HepG2 (cell line): ENCODE data around the gene NCKIPSD. TPM values are rescaled to one million over a fixed set of nuclear protein-coding genes. Genes with fewer than 3 reads are reported as not detected.

Source experiments
- ARNTL ChIP-seq: sonication (generic); formaldehyde crosslinking; IDR thresholded peaks from 2 replicates; pipeline ENCODE4 v1.4.0; 2020; ENCODE audit warnings: mild to moderate bottlenecking, missing genetic modification reagents
- BCL6 ChIP-seq: IDR thresholded peaks from 2 replicates; pipeline ENCODE4 v1.6.1; 2016; ENCODE audit warnings: missing genetic modification reagents, missing compliant biosample characterization
- ETS1 ChIP-seq: sonication (generic); formaldehyde crosslinking; IDR thresholded peaks from 2 replicates; pipeline ENCODE4 v1.4.0; 2020; ENCODE audit warnings: missing genetic modification reagents
- KAT8 ChIP-seq: IDR thresholded peaks from 2 replicates; pipeline ENCODE4 v1.6.1; 2016; ENCODE audit warnings: missing genetic modification reagents, missing compliant biosample characterization
- TGIF2 ChIP-seq: IDR thresholded peaks from 2 replicates; pipeline ENCODE4 v1.6.1; 2016; ENCODE audit warnings: control low read depth, missing compliant biosample characterization
- ZBTB21 ChIP-seq: sonication (generic); formaldehyde crosslinking; IDR thresholded peaks from 2 replicates; pipeline ENCODE4 v1.4.0; 2020; ENCODE audit warnings: missing genetic modification reagents
- ZBTB38 ChIP-seq: sonication (generic); formaldehyde crosslinking; IDR thresholded peaks from 2 replicates; pipeline ENCODE4 v1.5.1; 2020; ENCODE audit warnings: mild to moderate bottlenecking, missing genetic modification reagents
- ZBTB44 ChIP-seq: sonication (generic); formaldehyde crosslinking; IDR thresholded peaks from 2 replicates; pipeline ENCODE4 v1.4.0; 2020; ENCODE audit warnings: missing genetic modification reagents
- ZMYM4 ChIP-seq: sonication (generic); formaldehyde crosslinking; IDR thresholded peaks from 2 replicates; pipeline ENCODE4 v1.8.1; 2023; ENCODE audit warnings: mild to moderate bottlenecking, missing genetic modification reagents
- ZNF501 ChIP-seq: sonication (generic); formaldehyde crosslinking; IDR thresholded peaks from 2 replicates; pipeline ENCODE4 v1.5.1; 2020; ENCODE audit warnings: mild to moderate bottlenecking, moderate library complexity, missing genetic modification reagents
- ZNF660 ChIP-seq: sonication (generic); formaldehyde crosslinking; IDR thresholded peaks from 2 replicates; pipeline ENCODE4 v1.5.1; 2020; ENCODE audit warnings: mild to moderate bottlenecking, low read depth, missing genetic modification reagents, borderline replicate concordance
- ZNF691 ChIP-seq: sonication (generic); formaldehyde crosslinking; IDR thresholded peaks from 2 replicates; pipeline ENCODE4 v1.4.0; 2020; ENCODE audit warnings: missing genetic modification reagents, low read depth, mild to moderate bottlenecking, borderline replicate concordance
- ZNF792 ChIP-seq: IDR thresholded peaks from 2 replicates; pipeline ENCODE4 v1.6.1; 2016
- ZSCAN22 ChIP-seq: sonication (generic); formaldehyde crosslinking; IDR thresholded peaks from 2 replicates; pipeline ENCODE4 v1.4.0; 2020; ENCODE audit warnings: mild to moderate bottlenecking, missing genetic modification reagents
- polyA plus RNA-seq, 8 experiments: library from polyadenylated mRNA; depleted of rRNA in 3 of 8; stranded (reverse) in 7 of 8; unstranded in 1 of 8; fragments of >200 nt; fragmentation: Illumina TruSeq in 4 of 8; extraction: Trizol in 4 of 8; gene quantifications; 2 replicates each; pipeline versions ENCODE4 v1.2.1 to v1.2.3, GENCODE V29; 2011 to 2016; ENCODE audit warnings: low read depth in 4 of 8, missing spikeins in 1 of 8, mixed read lengths in 1 of 8; ENCODE audit not compliant: insufficient read depth in 1 of 8
- total RNA-seq, 5 experiments: library from RNA; depleted of rRNA; stranded (reverse); fragments of >200 nt; fragmentation: Illumina TruSeq; extraction: Trizol; gene quantifications; 2 replicates each; pipeline ENCODE4 v1.2.3, GENCODE V29; 2016; ENCODE audit warnings: low read depth in 1 of 5
- TF ChIP-seq, protein P1 (sequence below): sonication (generic); formaldehyde crosslinking; IDR thresholded peaks from 2 replicates; pipeline ENCODE4 v1.5.0; 2020; ENCODE audit warnings: mild to moderate bottlenecking, missing genetic modification reagents
- TF ChIP-seq, protein P2 (sequence below): sonication (generic); formaldehyde crosslinking; IDR thresholded peaks from 2 replicates; pipeline ENCODE4 v1.9.0; 2021; ENCODE audit warnings: mild to moderate bottlenecking, missing genetic modification reagents

The NCKIPSD gene
- total and polyA plus RNA-seq, 2 of the 13 experiments (the other 11 are each of a cell fraction or from before 2014, with no cell fraction given): 13.5 to 35.2 TPM

GRCh38 chr3:48635222-48636021 lies 50.3 kb downstream of the NCKIPSD start, which contains the start of gene SLC26A6 (continued):
- TF ChIP-seq, protein P1, sequence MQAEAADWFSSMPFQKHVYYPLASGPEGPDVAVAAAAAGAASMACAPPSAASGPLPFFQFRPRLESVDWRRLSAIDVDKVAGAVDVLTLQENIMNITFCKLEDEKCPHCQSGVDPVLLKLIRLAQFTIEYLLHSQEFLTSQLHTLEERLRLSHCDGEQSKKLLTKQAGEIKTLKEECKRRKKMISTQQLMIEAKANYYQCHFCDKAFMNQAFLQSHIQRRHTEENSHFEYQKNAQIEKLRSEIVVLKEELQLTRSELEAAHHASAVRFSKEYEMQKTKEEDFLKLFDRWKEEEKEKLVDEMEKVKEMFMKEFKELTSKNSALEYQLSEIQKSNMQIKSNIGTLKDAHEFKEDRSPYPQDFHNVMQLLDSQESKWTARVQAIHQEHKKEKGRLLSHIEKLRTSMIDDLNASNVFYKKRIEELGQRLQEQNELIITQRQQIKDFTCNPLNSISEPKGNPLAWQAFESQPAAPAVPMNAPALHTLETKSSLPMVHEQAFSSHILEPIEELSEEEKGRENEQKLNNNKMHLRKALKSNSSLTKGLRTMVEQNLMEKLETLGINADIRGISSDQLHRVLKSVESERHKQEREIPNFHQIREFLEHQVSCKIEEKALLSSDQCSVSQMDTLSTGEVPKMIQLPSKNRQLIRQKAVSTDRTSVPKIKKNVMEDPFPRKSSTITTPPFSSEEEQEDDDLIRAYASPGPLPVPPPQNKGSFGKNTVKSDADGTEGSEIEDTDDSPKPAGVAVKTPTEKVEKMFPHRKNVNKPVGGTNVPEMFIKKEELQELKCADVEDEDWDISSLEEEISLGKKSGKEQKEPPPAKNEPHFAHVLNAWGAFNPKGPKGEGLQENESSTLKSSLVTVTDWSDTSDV (CRISPR knock-in tag): peak; percentile 31; the same call in 1 of the 2 replicates
- TF ChIP-seq ZBTB44 (CRISPR knock-in tag): no peak
- TF ChIP-seq BCL6 (CRISPR knock-in tag): peak; percentile 33
- 0 out of 2 replicates have a peak, but pooled peaks have one; percentile 60 for TF ChIP-seq ETS1 (CRISPR knock-in tag)
- no peak for TF ChIP-seq TGIF2
- TF ChIP-seq ZNF660: no peak
- TF ChIP-seq ZNF691: peak; percentile 89
- TF ChIP-seq ZMYM4 (CRISPR knock-in tag): peak; percentile 79
- TF ChIP-seq ZSCAN22 (CRISPR knock-in tag): no peak
- TF ChIP-seq, protein P2, sequence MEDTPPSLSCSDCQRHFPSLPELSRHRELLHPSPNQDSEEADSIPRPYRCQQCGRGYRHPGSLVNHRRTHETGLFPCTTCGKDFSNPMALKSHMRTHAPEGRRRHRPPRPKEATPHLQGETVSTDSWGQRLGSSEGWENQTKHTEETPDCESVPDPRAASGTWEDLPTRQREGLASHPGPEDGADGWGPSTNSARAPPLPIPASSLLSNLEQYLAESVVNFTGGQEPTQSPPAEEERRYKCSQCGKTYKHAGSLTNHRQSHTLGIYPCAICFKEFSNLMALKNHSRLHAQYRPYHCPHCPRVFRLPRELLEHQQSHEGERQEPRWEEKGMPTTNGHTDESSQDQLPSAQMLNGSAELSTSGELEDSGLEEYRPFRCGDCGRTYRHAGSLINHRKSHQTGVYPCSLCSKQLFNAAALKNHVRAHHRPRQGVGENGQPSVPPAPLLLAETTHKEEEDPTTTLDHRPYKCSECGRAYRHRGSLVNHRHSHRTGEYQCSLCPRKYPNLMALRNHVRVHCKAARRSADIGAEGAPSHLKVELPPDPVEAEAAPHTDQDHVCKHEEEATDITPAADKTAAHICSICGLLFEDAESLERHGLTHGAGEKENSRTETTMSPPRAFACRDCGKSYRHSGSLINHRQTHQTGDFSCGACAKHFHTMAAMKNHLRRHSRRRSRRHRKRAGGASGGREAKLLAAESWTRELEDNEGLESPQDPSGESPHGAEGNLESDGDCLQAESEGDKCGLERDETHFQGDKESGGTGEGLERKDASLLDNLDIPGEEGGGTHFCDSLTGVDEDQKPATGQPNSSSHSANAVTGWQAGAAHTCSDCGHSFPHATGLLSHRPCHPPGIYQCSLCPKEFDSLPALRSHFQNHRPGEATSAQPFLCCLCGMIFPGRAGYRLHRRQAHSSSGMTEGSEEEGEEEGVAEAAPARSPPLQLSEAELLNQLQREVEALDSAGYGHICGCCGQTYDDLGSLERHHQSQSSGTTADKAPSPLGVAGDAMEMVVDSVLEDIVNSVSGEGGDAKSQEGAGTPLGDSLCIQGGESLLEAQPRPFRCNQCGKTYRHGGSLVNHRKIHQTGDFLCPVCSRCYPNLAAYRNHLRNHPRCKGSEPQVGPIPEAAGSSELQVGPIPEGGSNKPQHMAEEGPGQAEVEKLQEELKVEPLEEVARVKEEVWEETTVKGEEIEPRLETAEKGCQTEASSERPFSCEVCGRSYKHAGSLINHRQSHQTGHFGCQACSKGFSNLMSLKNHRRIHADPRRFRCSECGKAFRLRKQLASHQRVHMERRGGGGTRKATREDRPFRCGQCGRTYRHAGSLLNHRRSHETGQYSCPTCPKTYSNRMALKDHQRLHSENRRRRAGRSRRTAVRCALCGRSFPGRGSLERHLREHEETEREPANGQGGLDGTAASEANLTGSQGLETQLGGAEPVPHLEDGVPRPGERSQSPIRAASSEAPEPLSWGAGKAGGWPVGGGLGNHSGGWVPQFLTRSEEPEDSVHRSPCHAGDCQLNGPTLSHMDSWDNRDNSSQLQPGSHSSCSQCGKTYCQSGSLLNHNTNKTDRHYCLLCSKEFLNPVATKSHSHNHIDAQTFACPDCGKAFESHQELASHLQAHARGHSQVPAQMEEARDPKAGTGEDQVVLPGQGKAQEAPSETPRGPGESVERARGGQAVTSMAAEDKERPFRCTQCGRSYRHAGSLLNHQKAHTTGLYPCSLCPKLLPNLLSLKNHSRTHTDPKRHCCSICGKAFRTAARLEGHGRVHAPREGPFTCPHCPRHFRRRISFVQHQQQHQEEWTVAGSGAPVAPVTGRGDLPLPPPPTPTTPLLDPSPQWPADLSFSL (CRISPR knock-in tag): no peak
- 0 out of 2 replicates have a peak, but pooled peaks have one; percentile 21 for TF ChIP-seq ARNTL (CRISPR knock-in tag)
- 0 out of 2 replicates have a peak, but pooled peaks have one; percentile 58 for TF ChIP-seq ZBTB38
- no peak for TF ChIP-seq ZBTB21 (CRISPR knock-in tag)
- TF ChIP-seq KAT8 (CRISPR knock-in tag): 0 out of 2 replicates have a peak, but pooled peaks have one; percentile 38
- TF ChIP-seq ZNF792 (CRISPR knock-in tag): peak; percentile 59; the same call in 1 of the 2 replicates
- TF ChIP-seq ZNF501: peak; percentile 84
